ENCODE results near the gene NDUFB7. TPM values are rescaled to one million over a fixed set of nuclear protein-coding genes. Genes with fewer than 3 reads are reported as not detected.
A peak's percentile ranks its signal among the peaks of the same experiment; 100 is the strongest.

Gene NDUFB7
- total RNA-seq, 1 donor from 2014 or later, result 501 TPM

DNA sequence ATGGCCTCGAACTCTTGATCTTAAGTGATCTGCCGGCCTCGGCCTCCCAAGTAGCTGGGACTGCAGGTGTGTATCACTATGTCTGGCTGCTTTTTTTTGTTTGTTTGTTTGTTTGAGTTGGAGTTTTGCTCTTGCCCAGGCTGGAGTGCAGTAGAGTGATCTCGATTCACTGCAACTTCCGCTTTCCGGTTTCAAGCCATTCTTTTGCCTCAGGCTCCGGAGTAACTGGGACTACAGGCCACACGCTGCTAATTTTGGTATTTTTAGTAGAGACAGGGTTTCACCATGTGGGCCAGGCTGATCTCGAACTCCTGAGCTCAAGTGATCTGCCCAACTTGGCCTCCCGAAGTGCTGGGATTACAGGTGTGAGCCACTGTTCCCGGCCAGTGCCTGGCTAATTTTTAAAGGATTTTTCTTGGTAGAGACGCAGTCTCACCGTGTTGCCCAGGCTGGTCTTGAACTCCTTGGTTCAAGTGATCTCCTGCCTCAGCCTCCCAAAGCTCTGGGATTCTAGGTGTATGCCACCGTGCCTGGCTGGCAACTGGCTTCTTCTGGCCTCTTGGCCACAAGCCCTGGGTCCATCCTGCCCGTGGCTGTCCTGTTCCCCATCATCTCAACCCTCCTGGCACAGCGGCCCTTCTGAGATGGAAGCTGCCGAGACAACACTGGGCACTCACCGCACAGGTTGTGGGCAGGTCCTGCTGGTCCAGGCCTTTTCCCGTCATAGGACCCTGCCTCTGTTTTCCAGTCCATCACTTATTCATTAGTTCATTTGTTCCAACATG, 30.9 kb downstream of the NDUFB7 start:
- Histone ChIP-seq H3K36me3 (no peaks in the 10 kb centered on the region), H3K4me1 (peaks cover 48% of the 10 kb centered on the region), H3K27ac (replicated peaks) (no peak overlapping the region), H3K4me3 (no peak overlapping the region), H3K27me3 (ENCODE audit: low read depth) (no peaks in the 10 kb centered on the region), H3K9me3 (replicated peaks) (no peaks in the 10 kb centered on the region)
- TF ChIP-seq, protein P1, sequence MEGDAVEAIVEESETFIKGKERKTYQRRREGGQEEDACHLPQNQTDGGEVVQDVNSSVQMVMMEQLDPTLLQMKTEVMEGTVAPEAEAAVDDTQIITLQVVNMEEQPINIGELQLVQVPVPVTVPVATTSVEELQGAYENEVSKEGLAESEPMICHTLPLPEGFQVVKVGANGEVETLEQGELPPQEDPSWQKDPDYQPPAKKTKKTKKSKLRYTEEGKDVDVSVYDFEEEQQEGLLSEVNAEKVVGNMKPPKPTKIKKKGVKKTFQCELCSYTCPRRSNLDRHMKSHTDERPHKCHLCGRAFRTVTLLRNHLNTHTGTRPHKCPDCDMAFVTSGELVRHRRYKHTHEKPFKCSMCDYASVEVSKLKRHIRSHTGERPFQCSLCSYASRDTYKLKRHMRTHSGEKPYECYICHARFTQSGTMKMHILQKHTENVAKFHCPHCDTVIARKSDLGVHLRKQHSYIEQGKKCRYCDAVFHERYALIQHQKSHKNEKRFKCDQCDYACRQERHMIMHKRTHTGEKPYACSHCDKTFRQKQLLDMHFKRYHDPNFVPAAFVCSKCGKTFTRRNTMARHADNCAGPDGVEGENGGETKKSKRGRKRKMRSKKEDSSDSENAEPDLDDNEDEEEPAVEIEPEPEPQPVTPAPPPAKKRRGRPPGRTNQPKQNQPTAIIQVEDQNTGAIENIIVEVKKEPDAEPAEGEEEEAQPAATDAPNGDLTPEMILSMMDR (IDR thresholded peaks at IDR 0.05; ENCODE audit: borderline replicate concordance), result no peak
- no peak for DNase-seq
- intact Hi-C loops (cut with micrococcal nuclease), result no loop called here

DNA sequence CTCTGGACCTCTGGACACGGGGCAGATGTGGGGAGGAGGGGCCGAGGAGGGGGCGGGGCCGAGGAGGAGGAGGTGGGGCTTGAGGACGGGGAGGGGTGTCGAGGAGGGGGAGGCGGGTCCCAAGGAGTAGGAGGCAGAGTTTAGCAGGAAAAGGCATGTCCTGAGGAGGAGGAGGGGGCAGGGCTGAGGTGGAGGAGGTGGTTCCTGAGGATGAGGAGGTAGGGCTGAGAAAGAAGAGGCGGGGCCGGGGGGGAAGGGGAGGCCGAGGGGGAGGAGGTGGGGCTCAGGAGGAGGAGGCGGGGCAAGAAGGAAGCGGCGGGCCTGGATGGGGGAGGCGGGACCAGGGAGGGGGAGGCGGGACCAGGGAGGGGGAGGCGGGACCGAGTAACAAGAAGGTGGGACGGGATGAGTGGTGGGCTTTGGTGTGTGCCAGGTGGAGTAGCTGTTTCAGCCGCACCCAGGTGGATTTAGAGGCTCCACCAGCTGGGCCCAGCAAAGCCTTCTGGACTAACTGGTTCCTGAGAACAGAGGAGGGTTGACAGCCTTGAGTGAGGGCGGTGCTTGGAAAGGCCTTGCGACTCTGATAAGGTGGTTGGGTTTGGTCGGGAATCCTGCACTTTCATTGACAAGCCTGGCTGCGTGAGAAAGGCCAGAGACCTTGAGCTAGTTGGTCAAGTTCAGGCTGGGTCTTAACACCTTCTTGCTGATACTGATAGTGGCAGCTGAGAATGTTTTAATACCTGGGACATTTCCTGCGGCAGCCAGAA, 34.8 kb downstream of the NDUFB7 start:
- DNase-seq, result peak; percentile 72
- intact Hi-C loops (cut with micrococcal nuclease), result no loop called here
- Histone ChIP-seq H3K27me3 (ENCODE audit: low read depth) (no peaks in the 10 kb centered on the region), H3K27ac (replicated peaks) (peak overlapping the region; percentile 48), H3K36me3 (no peaks in the 10 kb centered on the region), H3K9me3 (replicated peaks) (no peaks in the 10 kb centered on the region), H3K4me1 (peaks cover 32% of the 10 kb centered on the region), H3K4me3 (peak overlapping the region; percentile 57)
- TF ChIP-seq, protein P1 (IDR thresholded peaks at IDR 0.05; ENCODE audit: borderline replicate concordance), result no peak

DNA sequence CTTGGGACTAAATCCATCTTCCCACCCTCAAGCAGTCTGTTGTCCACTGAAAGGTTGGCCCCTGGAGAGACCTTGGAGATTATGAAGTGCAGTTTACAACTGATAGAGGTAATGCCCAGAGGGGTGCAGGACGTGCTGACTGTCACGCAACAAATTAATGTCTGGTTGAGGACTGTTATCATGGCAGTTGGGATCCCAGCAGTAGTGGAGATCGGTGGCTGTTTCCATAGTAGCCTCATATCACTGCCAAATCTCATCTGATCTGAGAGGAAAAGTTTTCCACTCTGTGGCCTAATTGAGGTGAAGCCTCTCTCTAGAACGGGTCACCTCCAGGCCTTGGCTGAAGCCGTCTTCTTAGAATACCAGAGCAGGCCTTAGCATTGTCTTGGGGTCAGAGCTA, 38.4 kb downstream of the NDUFB7 start:
- DNase-seq, result no peak
- Histone ChIP-seq H3K27ac (replicated peaks) (peak overlapping the region; percentile 62), H3K4me3 (no peak overlapping the region), H3K9me3 (replicated peaks) (no peaks in the 10 kb centered on the region), H3K36me3 (no peaks in the 10 kb centered on the region), H3K27me3 (ENCODE audit: low read depth) (no peaks in the 10 kb centered on the region), H3K4me1 (peaks cover 65% of the 10 kb centered on the region)
- TF ChIP-seq, protein P1 (IDR thresholded peaks at IDR 0.05; ENCODE audit: borderline replicate concordance), result no peak
- intact Hi-C loops (cut with micrococcal nuclease), result no loop called here

DNA sequence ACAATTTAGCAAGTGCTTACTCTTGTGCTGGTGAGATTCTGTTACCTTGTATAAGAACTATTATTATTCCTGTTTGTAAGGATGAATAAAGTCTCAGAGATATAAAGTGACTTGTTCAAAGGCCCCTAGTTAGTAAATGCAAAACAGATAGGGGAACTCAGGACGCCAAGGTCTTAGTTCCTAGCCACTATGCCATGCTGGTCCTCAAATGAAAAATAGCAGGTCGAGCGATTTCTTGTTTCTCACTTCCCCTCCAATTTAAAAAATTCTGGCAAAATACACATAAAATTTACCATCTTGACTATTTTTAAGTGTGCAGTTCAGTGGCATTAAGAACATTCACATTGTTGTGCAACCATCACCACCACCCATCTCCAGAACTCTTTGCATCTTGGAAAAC, 41.4 kb downstream of the NDUFB7 start:
- intact Hi-C loops (cut with micrococcal nuclease), result no loop called here
- TF ChIP-seq, protein P1 (IDR thresholded peaks at IDR 0.05; ENCODE audit: borderline replicate concordance), result no peak

DNA sequence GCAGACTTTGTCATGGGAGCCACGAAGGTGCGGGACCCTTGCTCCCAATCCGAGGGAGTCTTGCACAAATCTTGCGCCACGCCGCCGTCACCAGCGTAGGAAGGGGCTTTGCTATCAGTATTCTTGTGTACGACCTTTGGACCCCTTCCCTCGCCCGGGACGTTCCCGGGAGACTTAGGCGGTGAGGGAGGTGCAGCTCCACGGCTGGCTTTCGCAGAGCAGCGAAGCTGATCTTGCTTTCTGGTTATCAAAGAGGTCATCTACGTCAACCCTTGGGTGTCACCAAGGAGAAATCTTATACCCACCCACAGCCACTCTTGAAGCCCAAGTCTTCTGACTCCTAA, 41.9 kb downstream of the NDUFB7 start:
- DNase-seq, result no peak
- peaks cover 49% of the 10 kb centered on the region for H3K4me1 ChIP-seq
- peak overlapping the region; percentile 95 for H3K27ac ChIP-seq (replicated peaks)
- no peaks in the 10 kb centered on the region for H3K9me3 ChIP-seq (replicated peaks)
- no peaks in the 10 kb centered on the region for H3K36me3 ChIP-seq
- intact Hi-C loops (cut with micrococcal nuclease), result no loop called here
- TF ChIP-seq, protein P1 (IDR thresholded peaks at IDR 0.05; ENCODE audit: borderline replicate concordance), result no peak
- H3K4me3 ChIP-seq, result peak overlapping the region; percentile 82
- H3K27me3 ChIP-seq (ENCODE audit: low read depth), result no peaks in the 10 kb centered on the region

More for the DNA sequence above, 41.4 kb downstream of the NDUFB7 start:
- no peaks in the 10 kb centered on the region for H3K9me3 ChIP-seq (replicated peaks)
- H3K4me1 ChIP-seq, result peaks cover 49% of the 10 kb centered on the region
- no peaks in the 10 kb centered on the region for H3K27me3 ChIP-seq (ENCODE audit: low read depth)
- no peak for DNase-seq
- H3K27ac ChIP-seq (replicated peaks), result peak overlapping the region; percentile 95
- H3K36me3 ChIP-seq, result no peaks in the 10 kb centered on the region
- H3K4me3 ChIP-seq, result peak overlapping the region; percentile 82

Data from left ventricle myocardium inferior (tissue), 1 donor.